Measurements from ENCODE around the gene MFSD6.

Gene MFSD6

DNA sequence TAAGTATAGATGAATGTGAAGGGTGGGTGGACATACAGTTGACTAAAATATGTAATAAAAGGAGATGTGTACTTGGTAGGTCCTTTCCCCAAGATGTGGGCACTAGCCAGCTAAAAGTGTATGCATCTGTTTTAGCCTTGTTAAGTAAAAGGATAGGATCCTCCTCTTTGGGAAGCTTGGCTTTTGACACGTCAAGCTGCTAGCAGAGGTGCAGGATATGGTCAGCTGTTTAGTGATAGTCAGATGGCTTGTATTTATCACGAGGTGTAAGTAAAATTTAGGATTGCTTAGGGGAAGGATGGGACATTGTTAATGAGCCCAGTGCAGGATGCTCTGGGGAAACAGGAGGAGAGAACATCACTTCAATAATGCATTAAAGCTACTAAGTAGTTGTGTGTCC, 1.5 kb downstream of the MFSD6 start:
- Histone ChIP-seq H3K4me1 (ENCODE audit: control extremely low read depth in 1 of 4, control insufficient read depth in 4 of 4, insufficient read depth in 4 of 4, low read length in 3 of 4) (peaks cover 13 to 60% (median 48%) of the 10 kb centered on the region in 4 experiments), H3K4me3 (ENCODE audit: control insufficient read depth in 1 of 7, extremely low read depth in 1 of 7, insufficient read depth in 4 of 7, low read depth in 2 of 7, low read length in 6 of 7) (peak overlapping the region in 6 of 7 experiments; percentile 76 to 91 (median 82)), H3K27me3 (replicated peaks in 2 of 5; ENCODE audit: control insufficient read depth in 4 of 5, insufficient read depth in 5 of 5, low read length in 4 of 5) (no peaks in the 10 kb centered on the region), H3K36me3 (ENCODE audit: control insufficient read depth in 4 of 4, insufficient read depth in 4 of 4, low read length in 3 of 4) (peaks cover 0 to 2% (median 0%) of the 10 kb centered on the region in 4 experiments), H3K9me3 (ENCODE audit: control extremely low read depth in 1 of 5, control insufficient read depth in 4 of 5, insufficient read depth in 2 of 5, low read depth in 1 of 5, low read length in 4 of 5) (peaks cover 0 to 2% (median 0%) of the 10 kb centered on the region in 5 experiments), H3K27ac (ENCODE audit: insufficient read depth in 1 of 2, low read depth in 1 of 2, low read length in 2 of 2, poor library complexity in 1 of 2, severe bottlenecking in 2 of 2) (peak overlapping the region in 1 of 2 experiments; percentile 96)
- ChIA-PET POLR2A (no interaction called here), CTCF (interaction anchor here (1.0 to 1.5 kb wide), 4 partner anchors 26 to 103 kb away, joined by 3 read pairs; no protein-coding TSS in a partner anchor)
- DNase-seq, result no peak
- WGBS (ENCODE audit: insufficient coverage), result 59% methylated on average over 2 of the region's 2 CpGs

DNA sequence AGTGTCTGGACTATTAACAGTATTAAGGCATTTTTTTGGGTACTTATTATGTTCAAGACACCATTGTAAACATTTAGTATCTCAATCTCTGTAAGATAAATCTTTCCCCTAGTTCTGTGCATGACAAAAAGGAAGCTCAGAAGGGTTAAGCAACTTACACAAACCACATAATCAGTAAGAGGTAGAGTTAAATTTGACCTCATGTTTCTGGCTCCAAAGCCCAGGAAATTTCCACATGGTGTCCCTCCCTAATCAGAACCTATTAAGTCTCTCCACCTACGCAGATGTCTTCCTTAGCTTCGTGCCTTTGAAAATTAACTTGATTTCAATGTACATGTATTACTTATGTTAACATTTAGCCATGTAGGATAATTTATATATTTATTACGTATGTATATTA, 2.0 kb downstream of the MFSD6 start:
- DNase-seq, result peak in 1 of 3 donors; percentile 18
- H3K27me3 ChIP-seq (replicated peaks in 2 of 5; ENCODE audit: control insufficient read depth in 4 of 5, insufficient read depth in 5 of 5, low read length in 4 of 5), result no peaks in the 10 kb centered on the region
- peaks cover 0 to 2% (median 0%) of the 10 kb centered on the region in 5 experiments for H3K9me3 ChIP-seq (ENCODE audit: control extremely low read depth in 1 of 5, control insufficient read depth in 4 of 5, insufficient read depth in 2 of 5, low read depth in 1 of 5, low read length in 4 of 5)
- peak overlapping the region in 1 of 7 experiments; percentile 24 for H3K4me3 ChIP-seq (ENCODE audit: control insufficient read depth in 1 of 7, extremely low read depth in 1 of 7, insufficient read depth in 4 of 7, low read depth in 2 of 7, low read length in 6 of 7)
- no CpG with 5 or more reads among the region's 3 CpGs for WGBS (ENCODE audit: insufficient coverage)
- ChIA-PET CTCF (interaction anchor here (0.7 to 1.5 kb wide), 7 partner anchors 17 to 119 kb away, joined by 3 read pairs; no protein-coding TSS in a partner anchor), POLR2A (no interaction called here)
- peaks cover 13 to 61% (median 48%) of the 10 kb centered on the region in 4 experiments for H3K4me1 ChIP-seq (ENCODE audit: control extremely low read depth in 1 of 4, control insufficient read depth in 4 of 4, insufficient read depth in 4 of 4, low read length in 3 of 4)
- H3K27ac ChIP-seq (ENCODE audit: insufficient read depth in 1 of 2, low read depth in 1 of 2, low read length in 2 of 2, poor library complexity in 1 of 2, severe bottlenecking in 2 of 2), result no peak overlapping the region
- H3K36me3 ChIP-seq (ENCODE audit: control insufficient read depth in 4 of 4, insufficient read depth in 4 of 4, low read length in 3 of 4), result peaks cover 0 to 2% (median 0%) of the 10 kb centered on the region in 4 experiments

DNA sequence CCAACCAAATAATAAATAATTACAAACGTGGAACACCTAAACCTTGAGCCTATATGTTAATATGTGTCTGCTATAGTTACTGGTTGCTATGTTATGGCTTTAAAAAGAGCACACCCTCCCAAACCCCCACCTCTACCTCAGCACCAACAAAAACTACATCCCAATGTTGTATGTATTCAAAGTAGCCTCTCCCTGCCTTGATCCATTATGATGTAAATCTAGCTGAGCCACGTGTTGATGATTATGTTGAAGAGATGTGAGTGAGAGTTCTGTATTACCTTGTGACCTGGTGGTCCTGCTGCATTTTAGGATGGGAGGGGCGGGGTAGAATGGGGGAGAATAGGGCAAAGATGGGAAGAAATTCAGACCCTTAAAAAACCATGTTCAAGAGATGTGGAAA, 4.8 kb downstream of the MFSD6 start:
- ChIA-PET CTCF (interaction anchor here (1.0 kb wide), 1 partner anchor 98 kb away, joined by 3 read pairs; no protein-coding TSS in a partner anchor), POLR2A (no interaction called here)
- Histone ChIP-seq H3K27ac (ENCODE audit: insufficient read depth in 1 of 2, low read depth in 1 of 2, low read length in 2 of 2, poor library complexity in 1 of 2, severe bottlenecking in 2 of 2) (no peak overlapping the region), H3K4me3 (ENCODE audit: control insufficient read depth in 1 of 7, extremely low read depth in 1 of 7, insufficient read depth in 4 of 7, low read depth in 2 of 7, low read length in 6 of 7) (no peak overlapping the region), H3K27me3 (replicated peaks in 2 of 5; ENCODE audit: control insufficient read depth in 4 of 5, insufficient read depth in 5 of 5, low read length in 4 of 5) (no peaks in the 10 kb centered on the region), H3K9me3 (ENCODE audit: control extremely low read depth in 1 of 5, control insufficient read depth in 4 of 5, insufficient read depth in 2 of 5, low read depth in 1 of 5, low read length in 4 of 5) (no peaks in the 10 kb centered on the region), H3K4me1 (ENCODE audit: control extremely low read depth in 1 of 4, control insufficient read depth in 4 of 4, insufficient read depth in 4 of 4, low read length in 3 of 4) (peaks cover 15 to 67% (median 52%) of the 10 kb centered on the region in 4 experiments), H3K36me3 (ENCODE audit: control insufficient read depth in 4 of 4, insufficient read depth in 4 of 4, low read length in 3 of 4) (peaks cover 0 to 8% (median 0%) of the 10 kb centered on the region in 4 experiments)
- no peak for DNase-seq
- WGBS (ENCODE audit: insufficient coverage), result 100% methylated on average over 1 of the region's 3 CpGs

DNA sequence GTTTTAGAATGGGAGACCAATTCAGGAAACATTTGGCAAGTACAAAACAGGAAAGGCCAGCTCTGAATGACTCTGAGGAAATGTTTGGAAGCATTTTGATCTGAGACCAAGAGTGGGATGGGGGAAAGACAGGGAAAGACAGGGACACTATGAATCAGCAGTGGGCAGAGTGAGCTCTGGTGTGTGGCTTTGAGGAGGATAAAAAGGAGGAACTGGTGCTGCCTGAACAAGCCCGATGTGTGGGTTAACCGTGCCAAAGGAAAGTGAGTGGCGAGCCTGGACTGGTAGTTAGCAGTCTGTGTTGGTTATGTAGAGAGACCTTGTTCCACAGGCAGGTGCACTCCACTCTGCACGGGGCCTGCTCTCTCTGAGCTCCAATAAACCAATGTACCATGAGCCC, 5.3 kb downstream of the MFSD6 start:
- ChIA-PET CTCF (interaction anchor here (1.0 kb wide), 1 partner anchor 97 kb away, joined by 3 read pairs; no protein-coding TSS in a partner anchor), POLR2A (no interaction called here)
- Histone ChIP-seq H3K36me3 (ENCODE audit: control insufficient read depth in 4 of 4, insufficient read depth in 4 of 4, low read length in 3 of 4) (peaks cover 0 to 12% (median 0%) of the 10 kb centered on the region in 4 experiments), H3K9me3 (ENCODE audit: control extremely low read depth in 1 of 5, control insufficient read depth in 4 of 5, insufficient read depth in 2 of 5, low read depth in 1 of 5, low read length in 4 of 5) (no peaks in the 10 kb centered on the region), H3K27me3 (replicated peaks in 2 of 5; ENCODE audit: control insufficient read depth in 4 of 5, insufficient read depth in 5 of 5, low read length in 4 of 5) (no peaks in the 10 kb centered on the region), H3K4me1 (ENCODE audit: control extremely low read depth in 1 of 4, control insufficient read depth in 4 of 4, insufficient read depth in 4 of 4, low read length in 3 of 4) (peaks cover 15 to 67% (median 52%) of the 10 kb centered on the region in 4 experiments), H3K27ac (ENCODE audit: insufficient read depth in 1 of 2, low read depth in 1 of 2, low read length in 2 of 2, poor library complexity in 1 of 2, severe bottlenecking in 2 of 2) (no peak overlapping the region), H3K4me3 (ENCODE audit: control insufficient read depth in 1 of 7, extremely low read depth in 1 of 7, insufficient read depth in 4 of 7, low read depth in 2 of 7, low read length in 6 of 7) (peak overlapping the region in 1 of 7 experiments; percentile 43)
- WGBS (ENCODE audit: insufficient coverage), result 30% methylated on average over 4 of the region's 4 CpGs
- peak in 2 of 3 donors; percentile 48 to 60 for DNase-seq

DNA sequence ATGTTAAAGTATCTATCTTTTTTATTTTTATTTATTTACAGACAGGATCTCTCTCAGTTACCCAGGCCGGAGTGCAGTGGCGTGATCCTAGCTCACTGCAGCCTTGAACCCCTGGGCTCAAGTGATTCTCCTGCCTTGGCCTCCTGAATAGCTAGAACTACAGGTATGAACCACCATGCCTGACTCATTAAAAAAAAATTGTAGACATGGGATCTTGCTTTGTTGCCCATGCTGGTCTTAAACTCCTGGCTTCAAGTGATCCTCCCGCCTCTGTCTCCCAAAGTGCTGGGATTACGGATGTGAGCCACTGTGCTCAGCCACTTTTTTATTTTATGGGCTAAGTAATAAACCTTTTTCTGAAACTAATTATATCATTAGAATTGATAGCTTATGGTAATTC, 7.1 kb downstream of the MFSD6 start:
- peaks cover 0 to 16% (median 2%) of the 10 kb centered on the region in 4 experiments for H3K36me3 ChIP-seq (ENCODE audit: control insufficient read depth in 4 of 4, insufficient read depth in 4 of 4, low read length in 3 of 4)
- H3K9me3 ChIP-seq (ENCODE audit: control extremely low read depth in 1 of 5, control insufficient read depth in 4 of 5, insufficient read depth in 2 of 5, low read depth in 1 of 5, low read length in 4 of 5), result no peaks in the 10 kb centered on the region
- ChIA-PET CTCF (interaction anchor here (1.3 kb wide), 1 partner anchor 8 kb away, joined by 4 read pairs; no protein-coding TSS in a partner anchor), POLR2A (interaction anchor here (0.6 kb wide), 1 partner anchor 19 kb away, joined by 3 read pairs; no protein-coding TSS in a partner anchor)
- DNase-seq, result no peak
- H3K27ac ChIP-seq (ENCODE audit: insufficient read depth in 1 of 2, low read depth in 1 of 2, low read length in 2 of 2, poor library complexity in 1 of 2, severe bottlenecking in 2 of 2), result peak overlapping the region in 1 of 2 experiments; percentile 82
- WGBS (ENCODE audit: insufficient coverage), result 97% methylated on average over 3 of the region's 4 CpGs
- no peak overlapping the region for H3K4me3 ChIP-seq (ENCODE audit: control insufficient read depth in 1 of 7, extremely low read depth in 1 of 7, insufficient read depth in 4 of 7, low read depth in 2 of 7, low read length in 6 of 7)
- no peaks in the 10 kb centered on the region for H3K27me3 ChIP-seq (replicated peaks in 2 of 5; ENCODE audit: control insufficient read depth in 4 of 5, insufficient read depth in 5 of 5, low read length in 4 of 5)
- peaks cover 3 to 52% (median 37%) of the 10 kb centered on the region in 4 experiments for H3K4me1 ChIP-seq (ENCODE audit: control extremely low read depth in 1 of 4, control insufficient read depth in 4 of 4, insufficient read depth in 4 of 4, low read length in 3 of 4)

DNA sequence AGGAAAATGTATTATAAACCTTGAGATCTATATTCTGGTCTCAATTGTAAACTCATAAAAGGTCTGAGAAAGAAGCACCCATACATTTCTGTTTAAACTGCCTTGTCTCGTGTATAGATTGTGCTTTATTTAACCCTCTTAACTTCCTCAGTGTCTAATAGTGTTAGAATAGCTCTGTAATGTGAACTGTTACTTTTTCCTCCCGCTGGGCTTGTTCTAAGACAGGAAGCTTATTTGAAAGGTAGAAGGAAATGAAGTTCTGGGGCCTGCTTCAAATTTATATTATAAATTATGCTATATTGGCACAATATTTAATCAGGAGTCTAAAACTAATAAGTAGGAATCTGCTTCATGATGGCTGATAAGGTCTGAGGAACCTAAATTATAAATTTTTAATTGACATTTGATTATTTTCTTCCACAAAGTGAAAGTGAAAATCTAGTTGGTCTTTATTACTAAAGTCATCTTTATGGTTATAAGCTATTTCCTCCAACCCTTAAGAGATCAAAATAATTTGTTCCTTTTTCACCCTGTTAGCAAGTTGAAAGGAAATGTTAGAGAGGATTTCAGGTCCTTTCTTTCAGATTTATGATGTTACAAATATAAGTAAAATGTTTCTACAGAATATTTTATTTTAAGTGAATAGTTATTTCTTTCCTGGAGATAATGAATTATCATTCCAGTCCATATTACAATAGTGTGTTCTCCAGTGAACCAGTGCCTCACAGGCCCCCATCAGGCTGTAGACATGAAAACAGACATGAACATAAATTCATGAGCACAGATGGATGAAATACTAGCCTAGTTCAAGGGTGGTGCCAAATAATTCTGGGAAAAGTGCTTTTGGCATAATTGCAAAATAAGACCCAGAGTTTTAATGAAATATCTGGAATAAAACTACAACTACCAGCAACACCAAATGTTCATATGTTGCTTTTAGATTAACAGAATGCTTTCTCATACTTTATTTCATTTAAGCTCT, 7.9 kb downstream of the MFSD6 start:
- peak overlapping the region in 4 of 7 experiments; percentile 39 to 61 (median 48) for H3K4me3 ChIP-seq (ENCODE audit: control insufficient read depth in 1 of 7, extremely low read depth in 1 of 7, insufficient read depth in 4 of 7, low read depth in 2 of 7, low read length in 6 of 7)
- peak overlapping the region; percentile 74 to 82 for H3K27ac ChIP-seq (ENCODE audit: insufficient read depth in 1 of 2, low read depth in 1 of 2, low read length in 2 of 2, poor library complexity in 1 of 2, severe bottlenecking in 2 of 2)
- peaks cover 3 to 45% (median 31%) of the 10 kb centered on the region in 4 experiments for H3K4me1 ChIP-seq (ENCODE audit: control extremely low read depth in 1 of 4, control insufficient read depth in 4 of 4, insufficient read depth in 4 of 4, low read length in 3 of 4)
- ChIA-PET CTCF (interaction anchor here (0.6 to 1.3 kb wide), 2 partner anchors 9 to 64 kb away, joined by 3 to 4 read pairs; no protein-coding TSS in a partner anchor), POLR2A (interaction anchor here (0.6 kb wide), 1 partner anchor 19 kb away, joined by 3 read pairs; no protein-coding TSS in a partner anchor)
- H3K9me3 ChIP-seq (ENCODE audit: control extremely low read depth in 1 of 5, control insufficient read depth in 4 of 5, insufficient read depth in 2 of 5, low read depth in 1 of 5, low read length in 4 of 5), result no peaks in the 10 kb centered on the region
- H3K27me3 ChIP-seq (replicated peaks in 2 of 5; ENCODE audit: control insufficient read depth in 4 of 5, insufficient read depth in 5 of 5, low read length in 4 of 5), result no peaks in the 10 kb centered on the region
- no CpG with 5 or more reads among the region's 2 CpGs for WGBS (ENCODE audit: insufficient coverage)
- H3K36me3 ChIP-seq (ENCODE audit: control insufficient read depth in 4 of 4, insufficient read depth in 4 of 4, low read length in 3 of 4), result peaks cover 0 to 16% (median 2%) of the 10 kb centered on the region in 4 experiments
- peak in 2 of 3 donors; percentile 51 to 58 for DNase-seq
